NCI-H526 treated with DMSO at 0.1 percent for 48 hours (cell line): ENCODE measurements around the gene NOL4L.
"Not testable (repeated sequence)": the region's sequence is repeated elsewhere in the genome, so short reads cannot be mapped to it uniquely, and the experiment has no call there.

Experiments used
- DNase-seq: peaks from one replicate; lab custom pipeline; 2025; lab: John Stamatoyannopoulos, UW

The NOL4L gene

GRCh38 chr20:32421290-32421689 lies 163.8 kb downstream of the NOL4L start:
- DNase-seq, result no peak

GRCh38 chr20:32418376-32418775 lies 166.8 kb downstream of the NOL4L start:
- no peak for DNase-seq

GRCh38 chr20:32416206-32416605 lies 168.9 kb downstream of the NOL4L start:
- DNase-seq, result no peak

- DNase-seq, result no peak
These were observed 169.6 kb downstream of the NOL4L start for GRCh38 chr20:32415494-32415893.

GRCh38 chr20:32411955-32412706 lies 173.0 kb downstream of the NOL4L start:
- no peak for DNase-seq

- not testable (repeated sequence) for DNase-seq
These were observed 177.9 kb downstream of the NOL4L start for GRCh38 chr20:32407131-32407750.

- no peak for DNase-seq
These were observed 178.4 kb downstream of the NOL4L start for GRCh38 chr20:32406701-32407100.

GRCh38 chr20:32404017-32404416 lies 181.1 kb downstream of the NOL4L start:
- DNase-seq, result no peak

GRCh38 chr20:32400476-32400875 lies 184.7 kb downstream of the NOL4L start:
- no peak for DNase-seq

- DNase-seq, result no peak
These were observed 187.5 kb downstream of the NOL4L start for GRCh38 chr20:32397567-32398084.

- DNase-seq, result no peak
These were observed 188.4 kb downstream of the NOL4L start for GRCh38 chr20:32396646-32397160.

GRCh38 chr20:32395066-32395465 lies 190.1 kb downstream of the NOL4L start:
- no peak for DNase-seq
